Activated CD8-positive, alpha-beta memory T cell treated with anti-CD3 and anti-CD28 coated beads, Interleukin-2, amount 50 U/mL, for 24 hours (primary cell): ENCODE data around the gene DBP.
A peak's percentile ranks its signal among the peaks of the same experiment; 100 is the strongest.
"Not testable (repeated sequence)": the region's sequence is repeated elsewhere in the genome, so short reads cannot be mapped to it uniquely, and the experiment has no call there.

Source experiments
- DNase-seq: peaks from one replicate; pipeline ENCODE4 v3.0.0-alpha.2; 2020; ENCODE audit errors: extremely low read depth

DBP gene, protein sequence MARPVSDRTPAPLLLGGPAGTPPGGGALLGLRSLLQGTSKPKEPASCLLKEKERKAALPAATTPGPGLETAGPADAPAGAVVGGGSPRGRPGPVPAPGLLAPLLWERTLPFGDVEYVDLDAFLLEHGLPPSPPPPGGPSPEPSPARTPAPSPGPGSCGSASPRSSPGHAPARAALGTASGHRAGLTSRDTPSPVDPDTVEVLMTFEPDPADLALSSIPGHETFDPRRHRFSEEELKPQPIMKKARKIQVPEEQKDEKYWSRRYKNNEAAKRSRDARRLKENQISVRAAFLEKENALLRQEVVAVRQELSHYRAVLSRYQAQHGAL

DNA sequence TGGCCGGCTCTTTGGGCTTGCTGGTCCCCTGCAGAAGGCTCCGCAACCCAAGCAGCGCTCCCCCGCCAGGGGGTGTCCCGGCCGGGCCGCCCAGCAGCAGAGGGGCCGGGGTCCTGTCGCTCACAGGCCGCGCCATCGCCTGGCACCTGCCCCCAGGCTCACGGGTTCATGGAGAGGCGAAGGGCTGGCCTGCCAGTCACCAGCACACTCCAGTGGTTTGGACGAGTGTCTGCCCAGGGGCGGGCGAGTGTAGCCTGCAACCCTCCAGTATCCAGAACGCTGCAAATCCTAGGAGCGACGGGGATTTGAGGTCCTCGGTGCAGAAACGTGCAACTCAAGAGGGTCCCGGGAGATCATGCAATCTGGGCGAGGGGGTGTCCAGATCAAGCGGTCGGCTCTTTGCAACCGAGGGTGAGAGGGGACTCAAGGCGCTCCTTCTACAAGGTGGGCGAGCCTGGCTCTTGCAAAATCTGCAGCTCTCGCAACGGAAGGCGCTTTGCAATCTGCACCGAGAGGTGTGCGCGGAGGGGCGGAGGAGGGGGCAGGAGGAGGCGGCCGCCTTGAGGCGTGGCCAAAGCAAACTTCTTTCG, at the start of gene DBP:
Gene DBP, minus strand, starts transcription at position 521 of the 590 bp plus-strand sequence. Its CDS starts 385 bp downstream, at position 136.
- DNase-seq, result no peak

DNA sequence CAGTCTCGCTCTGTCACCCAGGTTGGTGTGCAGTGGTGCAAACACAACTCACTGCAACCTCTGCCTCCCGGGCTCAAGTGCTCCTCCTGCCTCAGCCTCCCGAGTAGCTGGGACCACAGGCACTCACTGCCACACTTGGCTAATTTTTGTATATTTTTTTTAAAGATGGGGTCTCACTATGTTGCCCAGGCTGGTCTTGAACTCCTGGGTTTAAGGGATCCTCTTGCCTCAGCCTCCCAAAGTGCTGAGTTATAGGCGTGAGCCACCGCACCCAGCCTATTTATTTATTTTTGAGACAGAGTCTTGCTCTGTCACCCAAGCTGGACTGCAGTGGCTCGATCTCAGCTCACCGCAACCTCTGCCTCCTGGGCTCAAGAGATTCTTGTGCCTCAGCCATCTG, 49.5 kb upstream of the DBP start:
- DNase-seq, result not testable (repeated sequence)

DNA sequence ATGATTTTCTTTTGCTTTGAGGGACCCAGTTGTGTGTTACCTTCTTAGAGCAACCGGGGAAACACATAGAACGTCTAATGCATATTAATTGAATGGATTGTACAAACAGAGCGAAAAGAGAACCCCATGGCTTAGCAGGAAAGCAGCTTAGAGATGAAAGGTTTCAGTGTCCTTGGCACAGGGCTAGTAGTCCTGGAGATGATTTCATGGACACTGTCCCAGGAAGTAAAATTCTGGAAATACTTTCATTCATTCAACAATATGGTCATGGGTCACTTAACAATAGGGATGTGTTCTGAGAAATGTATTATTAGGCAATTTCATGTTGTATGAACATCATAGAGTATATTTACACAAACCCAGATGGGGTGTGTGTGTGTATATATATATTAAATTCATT, 48.9 kb upstream of the DBP start:
- no peak for DNase-seq

DNA sequence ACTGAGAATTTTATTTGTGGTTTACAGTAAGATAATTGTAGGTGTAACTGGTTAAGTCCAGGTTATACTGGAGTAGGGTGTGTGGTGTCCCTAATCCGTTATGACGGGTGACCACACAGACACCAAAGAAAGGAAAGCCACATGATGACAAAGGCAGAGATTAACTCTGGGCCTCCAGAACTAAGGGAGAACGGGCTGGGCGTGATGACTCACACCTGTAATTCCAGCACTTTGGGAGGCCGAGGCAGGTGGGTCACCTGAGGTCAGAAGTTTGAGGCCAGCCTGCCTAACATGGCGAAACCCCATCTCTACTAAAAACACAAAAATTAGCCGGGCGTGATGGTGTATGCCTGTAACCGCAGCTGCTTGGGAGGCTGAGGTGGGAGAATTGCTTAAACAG, 48.4 kb upstream of the DBP start:
- DNase-seq, result no peak

DNA sequence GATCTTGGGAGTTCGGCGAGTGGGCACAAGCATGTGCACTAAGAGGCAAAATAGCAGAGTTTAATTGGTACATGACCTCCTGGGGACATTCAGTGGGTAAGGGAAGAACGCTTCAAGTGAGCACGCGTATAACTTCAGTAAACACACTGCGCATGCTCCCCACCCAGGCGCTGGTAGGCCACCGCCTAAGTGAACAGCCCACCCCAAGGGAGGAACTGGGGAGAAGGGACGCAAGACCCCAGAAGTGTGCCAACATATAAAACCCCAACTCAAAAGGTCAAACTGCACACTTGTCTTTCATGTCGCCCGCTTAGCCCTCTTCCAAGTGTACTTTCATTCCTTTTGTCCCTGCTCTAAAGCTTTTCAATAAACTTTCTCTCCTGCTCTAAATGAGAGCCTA, 46.2 kb upstream of the DBP start:
- DNase-seq, result peak; percentile 6

DNA sequence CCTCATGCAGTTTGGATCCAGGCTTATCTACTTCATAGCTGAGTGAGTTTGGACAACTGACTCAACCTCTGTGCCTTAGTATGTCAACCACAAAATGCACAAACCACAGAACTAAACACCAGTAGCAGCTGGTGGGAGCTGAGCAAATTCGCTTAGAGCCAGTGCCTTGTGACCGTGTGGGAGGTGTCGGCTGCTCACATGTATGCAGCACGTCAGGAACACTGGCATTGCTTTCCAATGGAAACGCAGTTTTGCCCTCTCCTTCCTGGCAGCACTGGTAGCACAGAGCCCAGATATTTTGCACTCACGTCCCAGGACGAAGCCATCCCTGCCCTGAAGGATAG, 43.9 kb upstream of the DBP start:
- DNase-seq, result no peak

DNA sequence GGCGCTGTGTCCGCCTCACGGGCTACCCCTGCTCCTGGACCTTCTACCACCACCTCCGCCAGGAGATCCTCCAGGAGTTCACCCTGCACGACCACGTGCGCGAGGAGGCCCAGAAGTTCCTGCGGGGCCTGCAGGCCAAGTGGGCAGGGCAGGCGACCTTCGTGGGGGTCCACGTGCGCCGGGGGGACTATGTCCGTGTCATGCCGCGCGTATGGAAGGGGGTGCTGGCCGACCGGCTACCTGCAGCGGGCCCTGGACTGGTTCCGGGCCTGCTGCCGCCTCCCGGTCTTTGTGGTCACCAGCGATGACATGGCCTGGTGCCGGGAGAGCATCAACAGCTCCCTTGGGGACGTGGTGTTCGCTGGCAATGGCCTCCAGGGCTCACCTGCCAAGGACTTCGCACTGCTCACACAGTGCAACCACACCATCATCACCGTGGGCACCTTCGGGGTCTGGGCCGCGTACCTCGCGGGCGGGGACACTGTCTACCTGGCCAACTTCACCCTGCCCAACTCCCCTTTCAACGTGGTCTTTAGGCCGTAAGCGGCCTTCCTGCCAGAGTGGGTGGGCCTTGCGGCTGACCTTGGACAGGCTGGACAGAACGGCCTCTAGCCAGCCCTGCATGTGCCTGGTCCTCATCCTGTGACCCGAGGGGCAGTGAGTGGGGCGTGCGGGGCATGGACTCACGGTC, 43.4 kb upstream of the DBP start:
- DNase-seq, result no peak

DNA sequence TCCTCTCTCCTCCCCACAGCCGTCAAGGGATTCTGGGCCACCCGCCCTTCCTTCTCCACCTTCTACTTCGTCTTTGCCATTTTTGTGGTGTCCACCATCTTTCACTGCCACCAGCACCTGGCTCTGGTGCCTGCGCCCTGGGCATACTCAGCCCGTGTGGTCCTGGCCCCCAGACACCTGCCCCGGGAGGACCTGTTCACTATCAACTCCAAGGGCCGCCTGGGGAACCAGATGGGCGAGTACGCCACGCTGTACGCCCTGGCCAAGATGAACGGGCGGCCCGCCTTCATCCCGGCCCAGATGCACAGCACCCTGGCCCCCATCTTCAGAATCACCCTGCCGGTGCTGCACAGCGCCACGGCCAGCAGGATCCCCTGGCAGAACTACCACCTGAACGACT, 42.8 kb upstream of the DBP start:
- not testable (repeated sequence) for DNase-seq

DNA sequence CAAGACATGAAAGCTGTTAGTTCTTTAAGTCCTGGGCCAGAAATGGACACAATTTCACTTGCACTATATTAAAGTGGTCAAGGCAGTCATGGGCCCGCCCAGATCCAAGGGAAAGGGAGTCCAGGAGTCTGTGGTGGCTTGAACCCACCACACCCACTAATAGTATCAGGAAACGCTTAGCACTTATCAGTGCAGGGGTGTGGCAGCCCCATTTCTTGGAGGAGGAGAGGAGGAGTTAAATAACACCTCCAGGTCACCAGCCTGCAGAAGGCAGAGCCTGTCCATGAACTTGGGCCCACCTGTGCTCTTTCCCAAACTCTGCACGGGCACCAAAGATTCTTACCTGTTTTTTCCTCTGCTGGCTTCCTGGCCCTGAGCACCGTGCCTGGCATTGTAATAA, 41.0 kb upstream of the DBP start:
- no peak for DNase-seq

DNA sequence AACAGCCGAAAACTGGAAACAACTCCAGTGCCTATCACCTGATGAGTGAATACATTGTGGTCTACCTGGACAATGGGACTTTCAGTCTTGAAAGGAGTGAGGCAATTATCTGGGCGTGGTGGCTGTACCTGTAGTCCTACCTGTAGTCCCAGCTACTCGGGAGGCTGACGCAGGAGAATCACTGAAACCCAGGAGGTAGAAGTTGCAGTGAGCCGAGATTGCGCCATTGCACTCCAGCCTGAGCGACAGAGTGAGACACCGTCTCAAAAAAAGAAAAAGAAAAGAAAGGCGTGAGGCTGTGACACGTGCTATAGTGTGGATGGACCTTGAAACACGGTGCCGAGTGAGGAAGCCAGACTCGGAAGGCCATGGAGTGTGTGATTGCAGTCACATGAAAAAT, 39.7 kb upstream of the DBP start:
- no peak for DNase-seq

DNA sequence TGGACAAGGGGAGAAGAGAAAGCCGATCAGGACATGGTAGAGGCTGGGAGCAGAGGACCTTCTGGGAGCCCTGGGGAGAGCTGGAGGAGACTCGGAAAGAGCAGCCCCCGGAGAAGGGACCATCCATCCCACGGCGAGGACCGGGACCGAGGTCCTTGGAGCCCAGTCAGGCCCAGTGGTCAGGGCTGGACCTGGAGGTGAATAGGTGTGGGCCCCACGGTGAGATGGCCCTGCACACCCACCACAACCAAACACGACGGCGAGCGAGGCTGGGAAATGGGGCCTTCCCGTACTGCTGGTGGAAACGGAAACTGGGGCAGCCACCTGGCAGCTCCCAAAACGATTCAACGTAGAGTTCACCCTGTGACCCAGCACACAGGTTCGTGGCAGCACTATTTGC, 39.3 kb upstream of the DBP start:
- DNase-seq, result no peak

DNA sequence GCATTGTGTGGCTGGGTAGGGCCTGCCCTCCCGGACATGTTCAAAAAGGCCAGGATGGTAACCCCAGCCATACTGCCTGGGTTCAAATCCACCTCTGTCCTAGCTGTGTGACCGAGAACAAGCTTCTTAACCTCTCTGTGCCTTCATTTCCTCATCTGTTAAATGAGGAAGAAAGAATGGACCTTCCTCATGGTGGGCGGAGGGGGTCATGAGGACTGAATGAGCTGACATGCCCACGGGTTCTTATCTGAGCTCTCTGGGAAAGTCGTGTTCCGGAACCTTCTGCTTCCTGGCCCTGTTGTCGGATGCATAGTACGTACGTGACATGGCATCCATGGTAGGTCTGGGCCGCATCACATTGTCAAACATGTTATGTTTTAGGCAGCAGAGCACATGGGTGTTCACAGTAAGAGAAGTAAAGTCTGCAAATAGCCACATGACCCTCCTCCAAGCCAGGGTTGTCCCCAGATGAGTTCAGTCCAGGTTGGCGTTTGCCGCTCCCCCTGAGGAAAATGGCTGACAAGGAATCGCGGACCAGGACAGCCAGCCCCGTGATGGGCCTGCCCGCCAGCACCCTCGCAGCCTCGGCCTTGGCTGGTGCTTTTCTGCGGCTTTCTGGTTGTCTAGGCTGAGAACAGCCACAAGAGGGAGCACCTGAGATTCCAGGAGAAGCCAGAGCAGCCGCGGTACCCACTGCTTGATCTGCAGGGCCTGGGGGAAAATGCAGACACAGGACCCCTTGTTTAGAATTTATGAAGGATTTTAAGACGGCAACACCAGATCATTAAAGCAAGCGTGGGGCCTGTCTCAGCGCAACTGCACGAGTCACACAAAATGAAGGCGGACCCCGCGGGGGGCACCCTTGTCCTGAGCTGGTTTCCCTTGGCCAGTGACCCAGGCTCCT, 38.0 kb upstream of the DBP start:
- DNase-seq, result peak; percentile 51

DNA sequence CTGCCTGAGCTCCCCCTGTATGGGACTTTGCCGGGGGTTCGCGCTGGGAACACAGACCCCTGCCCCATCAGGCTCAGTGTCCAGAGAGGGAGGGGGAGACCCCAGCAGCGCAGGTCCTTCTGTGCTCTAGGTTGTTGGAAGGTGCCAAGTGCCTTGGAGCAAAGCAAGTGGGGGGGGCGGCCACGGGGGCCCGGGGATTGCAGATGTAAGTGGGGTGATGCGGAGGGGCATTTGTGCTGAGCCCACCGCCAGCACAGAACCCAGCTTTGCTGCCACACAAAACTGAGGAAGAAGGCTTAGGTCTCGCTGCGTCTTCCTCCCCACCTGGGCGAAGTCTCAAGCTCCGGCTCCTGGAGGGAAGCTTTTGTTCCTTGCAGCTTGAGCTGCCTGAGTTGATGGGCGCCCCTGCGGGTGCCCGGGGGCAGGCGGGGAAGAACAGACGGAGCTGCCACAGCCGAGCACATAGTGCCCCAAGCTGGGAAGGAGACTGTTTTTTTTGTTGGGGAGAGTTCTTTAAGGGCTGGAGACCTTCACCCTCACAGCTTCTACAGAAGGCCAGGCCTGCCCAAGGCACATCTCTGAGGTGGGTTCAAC, 37.1 kb upstream of the DBP start:
- no peak for DNase-seq

DNA sequence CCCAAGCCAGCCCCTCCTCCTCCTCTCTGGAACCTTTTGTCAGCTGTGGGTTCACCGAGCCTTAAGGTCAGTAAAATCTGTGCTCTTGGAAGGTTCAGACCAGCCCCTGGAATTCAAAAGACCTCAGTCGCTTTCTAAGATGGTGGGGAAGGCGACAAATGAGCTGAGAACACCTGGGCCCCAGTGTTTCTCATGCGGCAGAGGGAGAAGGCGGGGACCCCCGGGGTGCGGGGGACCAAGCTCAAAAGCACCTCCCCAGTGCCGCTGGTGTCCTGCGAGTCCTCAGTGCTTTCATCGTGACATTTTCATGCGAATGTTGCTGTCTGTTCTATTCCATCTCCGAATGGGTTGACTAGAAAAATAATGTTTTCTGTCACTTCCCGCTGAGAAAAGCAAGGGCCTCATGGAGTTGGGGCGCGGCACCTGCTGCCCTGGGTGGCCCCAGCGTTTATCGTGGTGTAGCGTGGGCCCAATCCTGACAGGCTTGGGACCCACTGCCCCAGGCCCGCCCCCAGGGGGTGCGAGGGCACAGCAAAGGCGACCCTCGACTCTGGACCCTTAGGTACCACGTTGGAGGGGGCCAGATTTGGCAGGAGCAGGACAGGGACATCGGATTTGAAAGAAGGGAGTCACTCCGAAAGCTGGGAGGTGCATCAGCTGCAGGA, 36.4 kb upstream of the DBP start:
- DNase-seq, result no peak

DNA sequence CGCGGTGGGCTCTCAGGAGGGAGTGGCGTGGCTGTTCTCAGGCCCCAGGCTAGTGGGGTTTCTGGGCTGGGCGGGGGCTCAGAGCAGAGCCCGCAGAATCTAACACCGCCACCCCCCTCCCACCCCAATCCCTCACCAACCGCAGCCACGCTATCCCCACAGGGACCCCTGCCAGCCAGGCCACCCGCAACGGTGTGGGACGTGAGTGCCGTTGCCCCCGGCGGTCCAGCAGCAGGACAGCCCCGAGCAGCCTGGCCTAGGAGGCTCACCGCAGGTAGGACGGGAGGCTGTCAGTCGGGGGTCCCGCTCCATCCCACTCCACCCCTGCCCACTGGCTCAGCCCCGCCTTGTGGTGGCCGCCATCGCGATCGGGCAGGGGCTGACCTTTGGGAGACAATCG, 35.8 kb upstream of the DBP start, which contains the start of gene NTN5:
Gene NTN5, minus strand, starts transcription at position 24 of the 400 bp plus-strand sequence. CDS start 2,031 bp downstream, outside the sequence.
- DNase-seq, result no peak

DNA sequence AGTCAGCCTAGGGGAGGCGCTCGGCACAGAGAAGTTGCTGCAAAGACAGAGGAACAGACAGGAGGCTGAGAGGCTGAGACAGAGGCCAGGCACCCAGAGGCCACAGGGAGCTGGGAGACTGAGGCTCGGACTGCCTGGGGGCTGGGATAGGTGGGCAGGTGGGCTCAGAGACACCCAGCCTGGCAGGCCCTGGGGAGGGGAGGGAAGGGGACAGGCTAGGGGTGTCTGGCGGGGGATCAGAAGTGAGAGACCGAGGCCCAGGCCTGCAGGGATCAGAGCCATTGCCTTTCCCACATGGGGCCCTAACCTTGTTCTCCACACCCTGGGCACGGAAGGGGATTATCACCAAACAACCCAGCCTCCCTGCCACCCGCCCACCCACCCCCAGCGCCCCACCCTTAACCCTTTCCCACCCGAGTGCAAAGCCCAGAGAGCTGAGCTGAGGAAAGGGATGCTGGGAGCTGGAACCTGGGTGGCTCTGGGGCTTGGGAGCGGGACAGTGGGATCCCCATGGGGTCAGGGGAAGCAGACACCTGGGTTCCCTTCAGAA, 34.3 kb upstream of the DBP start:
- no peak for DNase-seq

DNA sequence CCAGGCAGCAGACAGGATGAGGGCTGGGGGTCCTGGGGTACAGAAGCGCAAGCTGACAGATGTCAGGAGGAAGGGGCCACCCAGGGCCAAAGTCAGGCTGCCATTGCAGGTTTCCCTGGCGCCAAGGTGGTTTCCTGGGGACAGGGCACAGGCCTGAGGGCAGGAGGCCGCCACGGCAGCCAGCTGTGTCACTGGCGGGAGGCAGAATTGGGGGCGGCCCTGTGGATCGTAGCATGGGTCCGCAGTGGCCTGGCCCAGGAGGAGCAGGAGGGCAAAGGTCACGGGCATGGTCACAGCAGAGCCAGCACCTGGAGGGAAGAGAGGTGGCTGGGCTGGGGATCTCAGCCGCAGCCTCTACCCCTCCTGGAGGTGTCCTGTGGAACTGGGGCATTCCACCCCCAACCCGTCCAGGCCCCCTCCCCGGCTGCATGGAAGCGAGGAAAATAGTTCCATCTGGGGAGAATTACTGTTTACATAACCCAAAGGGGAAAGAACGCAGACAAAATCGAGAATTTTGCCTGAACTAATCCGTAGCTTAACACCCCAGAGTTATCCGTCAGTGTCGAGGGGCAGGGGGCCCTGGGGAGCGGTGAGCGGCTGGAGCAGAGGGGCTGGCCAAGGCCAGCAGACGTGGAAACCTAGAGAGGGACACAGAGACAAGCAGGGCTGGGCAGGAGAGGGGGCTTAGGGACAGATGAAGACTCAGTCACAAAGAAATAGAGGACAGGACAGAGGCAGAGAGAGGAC, 33.7 kb upstream of the DBP start:
- DNase-seq, result no peak

DNA sequence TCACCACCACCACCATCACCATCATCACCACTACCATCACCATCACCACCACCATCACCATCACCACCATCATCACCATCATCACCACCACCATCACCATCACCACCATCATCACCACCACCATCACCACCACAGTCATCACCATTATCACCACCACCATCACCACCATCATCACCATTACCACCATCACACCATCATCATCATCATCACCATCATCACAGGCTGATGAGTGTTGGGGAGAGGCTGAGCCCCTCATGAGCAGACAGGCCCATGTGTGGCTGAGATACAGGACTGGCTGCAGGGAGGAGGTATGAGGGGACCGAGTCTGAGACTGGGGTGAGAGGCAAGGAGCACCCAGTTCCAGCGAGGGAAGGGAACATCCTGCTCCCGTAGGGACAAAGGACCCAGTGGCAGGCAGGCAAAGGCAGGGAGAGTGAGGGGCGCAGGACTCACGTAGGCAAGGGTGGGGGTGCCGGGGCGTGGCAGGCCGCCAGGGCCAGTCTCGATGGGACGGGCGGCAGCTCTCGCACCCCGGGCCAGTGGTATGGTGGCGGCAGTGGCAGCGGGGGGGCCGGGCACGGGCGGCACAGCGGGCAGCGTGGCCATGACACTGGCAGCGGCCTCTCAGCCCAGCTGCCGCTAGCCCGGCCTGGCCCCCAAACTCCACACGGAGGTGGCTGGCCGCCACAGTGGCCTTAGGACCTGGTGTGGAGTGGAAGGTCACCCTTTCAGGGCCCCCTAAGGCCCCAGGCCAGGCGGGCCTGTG, 32.9 kb upstream of the DBP start:
- DNase-seq, result no peak

DNA sequence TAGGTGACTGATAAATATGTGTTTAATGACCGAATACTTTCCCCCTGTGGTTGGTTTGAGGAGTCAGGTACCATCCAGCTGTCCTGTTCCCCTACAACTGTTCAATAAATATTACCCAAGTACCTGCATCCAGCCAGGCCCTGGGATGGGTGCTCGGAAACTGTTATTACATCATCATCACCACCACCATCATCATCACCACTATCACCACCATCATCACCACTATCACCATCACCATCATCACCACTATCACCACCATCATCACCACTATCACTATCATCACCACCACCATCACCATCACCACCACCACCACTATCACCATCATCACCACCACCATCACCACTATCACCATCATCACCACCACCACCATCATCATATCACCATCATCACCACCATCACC, 31.6 kb upstream of the DBP start:
- no peak for DNase-seq
